HL-60 (cell line): ENCODE measurements around the gene ABHD5.

ENCODE experiments used
- CTCF ChIP-seq: IDR thresholded peaks from one replicate; pipeline ENCODE4 v1.5.1; 2011; ENCODE audit warnings: low read length, control low read depth, inconsistent platforms; ENCODE audit not compliant: insufficient read depth
- GABPA ChIP-seq: IDR thresholded peaks from 2 replicates; pipeline ENCODE4 v1.6.1; 2012; ENCODE audit warnings: low read depth
- POLR2AphosphoS5 ChIP-seq: IDR thresholded peaks from 2 replicates; pipeline ENCODE4 v1.6.1; 2012; ENCODE audit warnings: low read depth
- REST ChIP-seq: IDR thresholded peaks from 2 replicates; pipeline ENCODE4 v1.6.1; 2012; ENCODE audit warnings: low read depth; ENCODE audit not compliant: insufficient replicate concordance

GRCh38 chr3:43753741-43754715, 63.3 kb downstream of the ABHD5 start:
- TF ChIP-seq REST (no peak), POLR2AphosphoS5 (no peak), CTCF (no peak), GABPA (no peak)
